Pancreas (tissue), 10 donors: ENCODE results near the gene ATG2A. TPM values are rescaled to one million over a fixed set of nuclear protein-coding genes. Genes with fewer than 3 reads are reported as not detected.

Experiments
- ATAC-seq, 4 donors: fragments of 200-7000 bp; cut with Tn5 transposase; one replicate each; pipeline versions ENCODE4 v1.8.0 to v1.9.1; 2020; ENCODE audit warnings: mild to moderate bottlenecking in 4 of 4, moderate library complexity in 4 of 4
- DNase-seq, 6 donors: peaks; one replicate each; pipeline ENCODE4 v3.0.0-alpha.2; 2020
- FAIRE-seq: peaks from 2 replicates; lab custom pipeline; 2012; peaks lifted over from hg19 to GRCh38; lab: Jason Lieb, UNC
- H3K27ac ChIP-seq, 4 donors: fragments of 200-600 bp; sonication (generic); 1 replicate in 3 of 4; 2 replicates in 1 of 4; pipeline versions ENCODE4 v1.5.0 to v1.8.0; 2020
- H3K27me3 ChIP-seq, 4 donors: fragments of 200-600 bp; one replicate each; pipeline ENCODE4 v1.8.0; 2021
- H3K36me3 ChIP-seq, 3 donors: fragments of 200-600 bp; sonication (generic) in 1 of 3; one replicate each; pipeline versions ENCODE4 v1.5.0 to v1.8.0; 2020 to 2021
- H3K4me1 ChIP-seq, 3 donors: fragments of 200-600 bp; one replicate each; pipeline ENCODE4 v1.8.0; 2021
- H3K4me3 ChIP-seq, 4 donors: fragments of 200-600 bp; sonication (generic) in 2 of 4; one replicate each; pipeline versions ENCODE4 v1.5.0 to v1.8.0; 2020 to 2021
- H3K9me3 ChIP-seq, 4 donors: fragments of 200-600 bp; one replicate each; pipeline ENCODE4 v1.8.0; 2021
- CTCF ChIP-seq, 4 donors: fragments of 200-600 bp; sonication (generic) in 3 of 4; IDR thresholded peaks; one replicate each; pipeline versions ENCODE4 v1.5.0 to v1.8.0; 2021; ENCODE audit warnings: antibody characterized with exemption in 4 of 4
- WGBS, 2 donors: extraction: QIAGEN DNeasy Blood & Tissue Kit; methylation state at CpG; one replicate each; pipeline ENCODE4 v1.1.7; 2013; 5-methylcytosine and 5-hydroxymethylcytosine counted together
- intact Hi-C, 3 donors: fragments of 100-400 bp; cut with DNase I; formaldehyde crosslinking; loops; one replicate each; pipeline versions ENCODE4 v1.11.1 to v1.14.2; 2022
- polyA plus RNA-seq, 2 donors: library from polyadenylated mRNA; stranded (reverse); fragments of 200-250 nt; gene quantifications; one replicate each; pipeline ENCODE4 v1.2.3, GENCODE V29; 2013
- total RNA-seq, 6 donors: library from RNA; stranded (reverse); fragmentation: NEBNext Ultra II Directional in 4 of 6; extraction: Animal tissue kit (Norgen Biotek cat#: 25700) in 4 of 6; gene quantifications; one replicate each; pipeline versions ENCODE4 v1.2.1 to v1.2.4, GENCODE V29; 2021 to 2023
- donor health status: healthy with polysubstance abuse.
- donor health status: DM: no; HTN: no; CAD: no; lungs with moderate emphysema.
- donor health status: DM: no; HTN: no; CAD: no.
- donor health status: control.
- donor health status: control.
- donor health status: Bipolar disorder and iron deficiency.
- donor health status: DM: yes; HTN: yes; CAD: no.
- donor health status: DM: no; HTN: no; CAD: no.
- donor health status: DM: no; HTN: no; CAD: no.
- donor health status: DM: yes; HTN: yes; CAD: no.

Gene ATG2A
- total and polyA plus RNA-seq, 8 donors, result 13.3 to 34.1 (median 17.1) TPM

- Histone ChIP-seq H3K27ac (no peak overlapping the region), H3K4me1 (peaks cover 0 to 4% (median 0%) of the 10 kb centered on the region in 3 donors), H3K4me3 (no peak overlapping the region), H3K9me3 (no peaks in the 10 kb centered on the region), H3K36me3 (peaks cover 2 to 16% (median 2%) of the 10 kb centered on the region in 3 donors), H3K27me3 (no peaks in the 10 kb centered on the region)
- intact Hi-C loops, result no loop called here
- no peak for TF ChIP-seq CTCF (IDR thresholded peaks at IDR 0.05)
- FAIRE-seq, result no peak
- ATAC-seq, result no peak
- peak in 3 of 6 donors; percentile 10 to 66 (median 42) for DNase-seq
- WGBS, 2 donors, result 84 to 90% methylated on average over 22 of the region's 22 CpGs
Measured at GRCh38 chr11:64926689-64927088, 9.7 kb upstream of the ATG2A start.

GRCh38 chr11:64925536-64926436 is 8.8 kb upstream of the ATG2A start:
- Histone ChIP-seq H3K27me3 (no peaks in the 10 kb centered on the region), H3K36me3 (peaks cover 0 to 8% (median 0%) of the 10 kb centered on the region in 3 donors), H3K9me3 (no peaks in the 10 kb centered on the region), H3K4me3 (peak overlapping the region; percentile 55 to 100 (median 94)), H3K4me1 (peaks cover 0 to 4% (median 0%) of the 10 kb centered on the region in 3 donors), H3K27ac (no peak overlapping the region)
- DNase-seq, result peak in 3 of 6 donors; percentile 40 to 85 (median 71)
- no peak for ATAC-seq
- FAIRE-seq, result no peak
- TF ChIP-seq CTCF (IDR thresholded peaks at IDR 0.05), result no peak
- 31 to 45% methylated on average over 20 to 24 of the region's 24 CpGs for WGBS, 2 donors
- intact Hi-C loops, result no loop called here

GRCh38 chr11:64924910-64925284 is 7.9 kb upstream of the ATG2A start:
- Histone ChIP-seq H3K9me3 (no peaks in the 10 kb centered on the region), H3K4me3 (peak overlapping the region; percentile 55 to 100 (median 94)), H3K27me3 (no peaks in the 10 kb centered on the region), H3K27ac (peak overlapping the region; percentile 78 to 95 (median 81)), H3K36me3 (no peaks in the 10 kb centered on the region), H3K4me1 (peaks cover 0 to 4% (median 0%) of the 10 kb centered on the region in 3 donors)
- 0% methylated on average over 24 of the region's 24 CpGs for WGBS, 2 donors
- DNase-seq, result peak in 2 of 6 donors; percentile 36 to 52
- peak in 3 of 4 donors; percentile 6 to 22 (median 8) for ATAC-seq
- TF ChIP-seq CTCF (IDR thresholded peaks at IDR 0.05), result no peak
- FAIRE-seq, result no peak
- intact Hi-C loops, result no loop called here

GRCh38 chr11:64923944-64924909 is 7.2 kb upstream of the ATG2A start, which contains the start of gene PPP2R5B:
PPP2R5B (plus strand) TSS chr11:64924689; CDS start chr11:64925735, 1,046 bp downstream.
- FAIRE-seq, result peak; percentile 84
- DNase-seq, result peak; percentile 92 to 97 (median 94)
- H3K27ac ChIP-seq, result peak within 1 kb of the TSS; percentile 78 to 95 (median 81)
- peak; percentile 94 to 98 (median 96) for ATAC-seq
- WGBS, 2 donors, result 1% methylated on average over 47 of the region's 47 CpGs
- H3K27me3 ChIP-seq, result no peaks in the 10 kb centered on the region
- H3K9me3 ChIP-seq, result no peaks in the 10 kb centered on the region
- H3K4me1 ChIP-seq, result peaks cover 0 to 4% (median 0%) of the 10 kb centered on the region in 3 donors
- no peaks in the 10 kb centered on the region for H3K36me3 ChIP-seq
- H3K4me3 ChIP-seq, result peak within 1 kb of the TSS; percentile 55 to 100 (median 94)
- TF ChIP-seq CTCF (IDR thresholded peaks at IDR 0.05), result no peak
- intact Hi-C loops, result no loop called here
